ENCODE data around the gene ZC3H13.

GRCh38 chr13:46039411-46040182 is 12.9 kb downstream of the ZC3H13 start:
- TF ChIP-seq, protein P1, sequence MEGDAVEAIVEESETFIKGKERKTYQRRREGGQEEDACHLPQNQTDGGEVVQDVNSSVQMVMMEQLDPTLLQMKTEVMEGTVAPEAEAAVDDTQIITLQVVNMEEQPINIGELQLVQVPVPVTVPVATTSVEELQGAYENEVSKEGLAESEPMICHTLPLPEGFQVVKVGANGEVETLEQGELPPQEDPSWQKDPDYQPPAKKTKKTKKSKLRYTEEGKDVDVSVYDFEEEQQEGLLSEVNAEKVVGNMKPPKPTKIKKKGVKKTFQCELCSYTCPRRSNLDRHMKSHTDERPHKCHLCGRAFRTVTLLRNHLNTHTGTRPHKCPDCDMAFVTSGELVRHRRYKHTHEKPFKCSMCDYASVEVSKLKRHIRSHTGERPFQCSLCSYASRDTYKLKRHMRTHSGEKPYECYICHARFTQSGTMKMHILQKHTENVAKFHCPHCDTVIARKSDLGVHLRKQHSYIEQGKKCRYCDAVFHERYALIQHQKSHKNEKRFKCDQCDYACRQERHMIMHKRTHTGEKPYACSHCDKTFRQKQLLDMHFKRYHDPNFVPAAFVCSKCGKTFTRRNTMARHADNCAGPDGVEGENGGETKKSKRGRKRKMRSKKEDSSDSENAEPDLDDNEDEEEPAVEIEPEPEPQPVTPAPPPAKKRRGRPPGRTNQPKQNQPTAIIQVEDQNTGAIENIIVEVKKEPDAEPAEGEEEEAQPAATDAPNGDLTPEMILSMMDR (IDR thresholded peaks at IDR 0.05; ENCODE audit: insufficient read depth, low read length, poor library complexity, severe bottlenecking) = no peak
- TF ChIP-seq EZH2phosphoT487 (conservative IDR thresholded peaks at IDR 0.05; ENCODE audit: low read length) = no peak

Data from SU-DHL-6 (cell line).